Hepatocyte (in vitro differentiated cells): ENCODE measurements around the gene NFRKB. TPM values are rescaled to one million over a fixed set of nuclear protein-coding genes. Genes with fewer than 3 reads are reported as not detected.

Experiments
- DNase-seq: peaks from one replicate; pipeline ENCODE4 v3.0.0-alpha.2; 2016; ENCODE audit warnings: low spot score
- H2AFZ ChIP-seq: fragments of 200-600 bp; sonication (generic); 2 replicates; pipeline ENCODE4 v1.6.0; 2016; ENCODE audit warnings: antibody characterized with exemption, mild to moderate bottlenecking
- H3K27ac ChIP-seq: fragments of 200-600 bp; sonication (generic); 2 replicates; pipeline ENCODE4 v1.5.1; 2016; ENCODE audit warnings: mild to moderate bottlenecking
- H3K27me3 ChIP-seq: fragments of 200-600 bp; sonication (generic); 2 replicates; pipeline ENCODE4 v1.6.1; 2016
- H3K36me3 ChIP-seq: fragments of 200-600 bp; sonication (generic); replicated peaks from 2 replicates; pipeline ENCODE4 v1.5.1; 2016; ENCODE audit warnings: low read depth; ENCODE audit not compliant: insufficient read depth
- H3K4me1 ChIP-seq: fragments of 200-600 bp; sonication (generic); 2 replicates; pipeline ENCODE4 v1.5.1; 2016; ENCODE audit warnings: mild to moderate bottlenecking, moderate library complexity; ENCODE audit not compliant: insufficient read depth
- H3K4me2 ChIP-seq: fragments of 200-600 bp; sonication (generic); 2 replicates; pipeline ENCODE4 v1.6.0; 2016
- H3K4me3 ChIP-seq: fragments of 200-600 bp; sonication (generic); 2 replicates; pipeline ENCODE4 v1.5.1; 2016; ENCODE audit warnings: mild to moderate bottlenecking
- H3K79me2 ChIP-seq: fragments of 200-600 bp; sonication (generic); 2 replicates; pipeline ENCODE4 v1.6.0; 2017; ENCODE audit warnings: mild to moderate bottlenecking
- H3K9me2 ChIP-seq: fragments of 200-600 bp; sonication (generic); replicated peaks from 2 replicates; pipeline ENCODE4 v1.6.0; 2017; ENCODE audit warnings: mild to moderate bottlenecking; ENCODE audit not compliant: insufficient read depth
- H3K9me3 ChIP-seq: fragments of 200-600 bp; sonication (generic); 2 replicates; pipeline ENCODE4 v1.5.1; 2016; ENCODE audit warnings: low read depth, mild to moderate bottlenecking
- H4K20me1 ChIP-seq: fragments of 200-600 bp; sonication (generic); 2 replicates; pipeline ENCODE4 v1.6.0; 2016; ENCODE audit warnings: mild to moderate bottlenecking; ENCODE audit not compliant: insufficient read depth, poor library complexity, severe bottlenecking
- EZH2 ChIP-seq: fragments of 200-600 bp; sonication (generic); IDR thresholded peaks from 2 replicates; pipeline ENCODE4 v1.6.1; 2016; ENCODE audit warnings: antibody characterized with exemption, mild to moderate bottlenecking, borderline replicate concordance
- EZH2phosphoT487 ChIP-seq: fragments of 200-600 bp; sonication (generic); IDR thresholded peaks from one replicate; pipeline ENCODE4 v1.6.1; 2018; ENCODE audit warnings: antibody characterized with exemption, mild to moderate bottlenecking, low read depth, moderate library complexity; ENCODE audit not compliant: unreplicated experiment, severe bottlenecking
- WGBS: methylation state at CpG from one replicate; pipeline ENCODE4 v1.1.6; 2016; ENCODE audit warnings: low lambda C conversion rate; ENCODE audit errors: missing lambda C conversion rate; 5-methylcytosine and 5-hydroxymethylcytosine counted together
- polyA plus RNA-seq: library from polyadenylated mRNA; unstranded; fragments of >200 nt; fragmentation: Nextera tagmentation; extraction: Ambion mirVana; gene quantifications from 2 replicates; pipeline ENCODE4 v1.2.1, GENCODE V29; 2016
- total RNA-seq: library from RNA; depleted of rRNA; stranded (reverse); fragments of >200 nt; gene quantifications from 2 replicates; pipeline ENCODE4 v1.2.3, GENCODE V29; 2014
- TF ChIP-seq, protein P1 (sequence below): fragments of 200-600 bp; sonication (generic); IDR thresholded peaks from 2 replicates; pipeline ENCODE4 v1.5.1; 2016; ENCODE audit warnings: antibody characterized with exemption, mild to moderate bottlenecking; ENCODE audit not compliant: poor library complexity

Gene NFRKB
- total and polyA plus RNA-seq, 2 experiments from 2014 or later = 12.8 to 27.3 TPM

GRCh38 chr11:129939510-129939909 lies 44.1 kb upstream of the NFRKB start:
- Histone ChIP-seq H2AFZ (no peak overlapping the region), H3K27me3 (no peaks in the 10 kb centered on the region), H3K4me2 (no peak overlapping the region), H3K4me3 (no peak overlapping the region), H3K79me2 (no peaks in the 10 kb centered on the region), H3K9me3 (no peaks in the 10 kb centered on the region), H3K27ac (no peak overlapping the region), H3K36me3 (no peaks in the 10 kb centered on the region), H4K20me1 (no peaks in the 10 kb centered on the region), H3K4me1 (peaks cover 15% of the 10 kb centered on the region), H3K9me2 (no peaks in the 10 kb centered on the region)
- TF ChIP-seq, protein P1, sequence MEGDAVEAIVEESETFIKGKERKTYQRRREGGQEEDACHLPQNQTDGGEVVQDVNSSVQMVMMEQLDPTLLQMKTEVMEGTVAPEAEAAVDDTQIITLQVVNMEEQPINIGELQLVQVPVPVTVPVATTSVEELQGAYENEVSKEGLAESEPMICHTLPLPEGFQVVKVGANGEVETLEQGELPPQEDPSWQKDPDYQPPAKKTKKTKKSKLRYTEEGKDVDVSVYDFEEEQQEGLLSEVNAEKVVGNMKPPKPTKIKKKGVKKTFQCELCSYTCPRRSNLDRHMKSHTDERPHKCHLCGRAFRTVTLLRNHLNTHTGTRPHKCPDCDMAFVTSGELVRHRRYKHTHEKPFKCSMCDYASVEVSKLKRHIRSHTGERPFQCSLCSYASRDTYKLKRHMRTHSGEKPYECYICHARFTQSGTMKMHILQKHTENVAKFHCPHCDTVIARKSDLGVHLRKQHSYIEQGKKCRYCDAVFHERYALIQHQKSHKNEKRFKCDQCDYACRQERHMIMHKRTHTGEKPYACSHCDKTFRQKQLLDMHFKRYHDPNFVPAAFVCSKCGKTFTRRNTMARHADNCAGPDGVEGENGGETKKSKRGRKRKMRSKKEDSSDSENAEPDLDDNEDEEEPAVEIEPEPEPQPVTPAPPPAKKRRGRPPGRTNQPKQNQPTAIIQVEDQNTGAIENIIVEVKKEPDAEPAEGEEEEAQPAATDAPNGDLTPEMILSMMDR = no peak
- no peak for TF ChIP-seq EZH2
- no peak for TF ChIP-seq EZH2phosphoT487
- no peak for DNase-seq
- 88% methylated on average over 4 of the region's 4 CpGs for WGBS

DNA sequence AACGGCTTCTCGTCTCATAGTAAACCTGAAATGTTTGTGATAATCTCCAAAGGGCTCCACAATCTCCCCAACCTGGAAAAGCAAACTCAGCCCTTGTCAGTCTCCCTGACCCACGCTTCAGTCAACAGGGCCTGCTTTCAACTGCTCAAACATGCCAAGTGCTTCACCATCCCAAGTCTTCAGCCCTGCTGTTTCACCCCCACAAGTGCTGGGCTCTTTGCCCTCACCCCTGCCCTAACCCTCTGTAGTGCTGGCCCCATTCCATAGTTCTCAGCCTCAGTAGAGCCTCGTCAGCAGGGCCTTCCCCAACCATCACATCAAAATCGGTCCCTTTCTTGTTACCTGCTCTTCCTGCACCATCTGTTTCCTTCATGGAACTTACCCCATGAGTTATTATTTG lies 43.4 kb upstream of the NFRKB start:
- no peak for DNase-seq
- no peak overlapping the region for H2AFZ ChIP-seq
- no peaks in the 10 kb centered on the region for H4K20me1 ChIP-seq
- no peaks in the 10 kb centered on the region for H3K36me3 ChIP-seq
- H3K9me3 ChIP-seq = no peaks in the 10 kb centered on the region
- peaks cover 14% of the 10 kb centered on the region for H3K4me1 ChIP-seq
- no peaks in the 10 kb centered on the region for H3K79me2 ChIP-seq
- no peak for TF ChIP-seq EZH2phosphoT487
- TF ChIP-seq EZH2 = no peak
- TF ChIP-seq, protein P1 = no peak
- H3K9me2 ChIP-seq = no peaks in the 10 kb centered on the region
- H3K4me3 ChIP-seq = no peak overlapping the region
- 83% methylated on average over 5 of the region's 5 CpGs for WGBS
- no peak overlapping the region for H3K27ac ChIP-seq
- H3K27me3 ChIP-seq = no peaks in the 10 kb centered on the region
- H3K4me2 ChIP-seq = no peak overlapping the region

GRCh38 chr11:129937592-129938238 lies 42.3 kb upstream of the NFRKB start:
- no peak overlapping the region for H3K4me2 ChIP-seq
- H3K9me2 ChIP-seq = no peaks in the 10 kb centered on the region
- no peaks in the 10 kb centered on the region for H3K27me3 ChIP-seq
- H3K27ac ChIP-seq = no peak overlapping the region
- H3K9me3 ChIP-seq = no peaks in the 10 kb centered on the region
- H3K79me2 ChIP-seq = no peaks in the 10 kb centered on the region
- DNase-seq = no peak
- no peak for TF ChIP-seq EZH2phosphoT487
- no peak for TF ChIP-seq EZH2
- TF ChIP-seq, protein P1 = no peak
- H4K20me1 ChIP-seq = no peaks in the 10 kb centered on the region
- peaks cover 5% of the 10 kb centered on the region for H3K4me1 ChIP-seq
- no peaks in the 10 kb centered on the region for H3K36me3 ChIP-seq
- H2AFZ ChIP-seq = no peak overlapping the region
- WGBS = 91% methylated on average over 4 of the region's 4 CpGs
- no peak overlapping the region for H3K4me3 ChIP-seq
